CD4-positive, alpha-beta T cell treated with Interleukin-6 at 100 ng/mL for 8 hours (primary cell): ENCODE data around the gene MRM1.

Experiments used
- DNase-seq: peaks from one replicate; pipeline ENCODE4 v3.0.0-alpha.2; 2020; ENCODE audit warnings: mixed read lengths, low spot score

Gene MRM1

DNA sequence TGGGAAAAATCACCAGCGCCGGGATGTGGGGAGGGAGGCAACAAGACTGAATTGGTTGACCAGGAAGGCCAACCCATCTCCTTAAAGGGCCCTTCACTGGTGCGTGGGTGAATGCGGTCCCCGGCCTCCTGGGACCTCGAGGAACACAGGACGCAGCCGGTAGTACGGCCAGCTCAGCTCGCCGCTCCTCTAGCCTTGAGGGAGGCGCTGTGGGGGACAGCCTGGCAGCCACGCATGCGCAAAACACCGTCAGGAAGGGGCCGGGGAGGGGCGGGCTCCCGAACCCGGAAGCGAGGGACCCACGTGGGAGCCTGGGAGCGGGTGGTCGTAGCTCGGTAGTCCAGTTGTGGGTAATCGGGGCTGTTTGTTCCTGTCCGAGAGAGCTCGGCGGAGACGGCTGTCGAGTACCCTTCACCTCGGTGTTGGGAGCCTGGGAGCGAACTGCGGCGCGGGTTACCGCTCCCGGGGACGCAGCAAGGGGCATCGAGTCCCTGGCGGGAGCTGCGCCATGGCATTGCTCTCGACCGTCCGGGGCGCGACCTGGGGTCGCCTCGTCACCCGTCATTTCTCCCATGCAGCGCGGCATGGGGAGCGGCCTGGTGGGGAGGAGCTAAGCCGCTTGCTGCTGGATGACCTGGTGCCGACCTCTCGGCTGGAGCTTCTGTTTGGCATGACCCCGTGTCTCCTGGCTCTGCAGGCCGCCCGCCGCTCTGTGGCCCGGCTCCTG, at the start of gene MRM1:
MRM1 (plus strand) TSS at position 281 of the 727 bp plus-strand sequence; CDS start at position 509, 228 bp downstream.
- peak; percentile 90 for DNase-seq

DNA sequence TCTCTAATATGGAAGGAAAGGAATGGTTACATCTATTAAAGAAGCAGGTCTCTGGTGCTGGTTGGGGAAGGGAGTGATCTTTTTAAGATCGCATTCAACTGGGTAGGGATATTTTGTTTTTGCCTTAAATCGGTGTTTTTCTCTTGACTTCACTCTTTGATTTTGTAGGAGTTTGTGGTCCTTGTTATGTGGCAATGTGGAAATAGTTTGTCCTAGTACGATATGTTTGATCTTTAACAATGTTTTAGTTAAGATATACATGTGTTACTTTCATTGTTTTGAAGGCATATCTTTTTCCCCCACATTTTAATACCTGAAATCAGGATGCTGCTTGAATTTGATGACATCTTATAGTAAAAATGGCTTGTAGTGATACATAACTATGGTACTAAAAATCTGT, 47.9 kb upstream of the MRM1 start:
- no peak for DNase-seq

DNA sequence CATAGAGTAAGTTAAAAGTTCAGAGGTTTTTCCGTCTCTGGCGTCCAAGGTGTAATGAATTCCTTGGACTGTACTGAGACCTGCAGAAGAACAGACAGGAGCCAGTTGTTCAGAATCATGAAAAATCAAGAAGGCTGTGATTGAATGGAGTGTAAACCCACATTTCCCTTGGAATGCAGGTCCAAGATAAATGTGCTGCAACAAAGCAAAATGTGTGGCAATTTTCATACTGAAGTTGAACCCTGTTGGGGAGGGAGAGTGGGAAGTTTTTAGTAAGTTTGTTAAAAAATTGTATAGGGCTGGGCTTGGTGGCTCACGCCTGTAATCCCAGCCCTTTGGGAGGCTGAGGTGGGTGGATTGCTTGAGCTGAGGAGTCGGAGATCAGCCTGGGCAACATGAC, 35.3 kb upstream of the MRM1 start:
- no peak for DNase-seq

GRCh38 chr17:36575028-36575427, 26.4 kb upstream of the MRM1 start:
- DNase-seq = no peak

GRCh38 chr17:36576793-36577192, 24.6 kb upstream of the MRM1 start:
- no peak for DNase-seq

- DNase-seq = no peak
These were observed 22.7 kb upstream of the MRM1 start for GRCh38 chr17:36578671-36579070.

DNA sequence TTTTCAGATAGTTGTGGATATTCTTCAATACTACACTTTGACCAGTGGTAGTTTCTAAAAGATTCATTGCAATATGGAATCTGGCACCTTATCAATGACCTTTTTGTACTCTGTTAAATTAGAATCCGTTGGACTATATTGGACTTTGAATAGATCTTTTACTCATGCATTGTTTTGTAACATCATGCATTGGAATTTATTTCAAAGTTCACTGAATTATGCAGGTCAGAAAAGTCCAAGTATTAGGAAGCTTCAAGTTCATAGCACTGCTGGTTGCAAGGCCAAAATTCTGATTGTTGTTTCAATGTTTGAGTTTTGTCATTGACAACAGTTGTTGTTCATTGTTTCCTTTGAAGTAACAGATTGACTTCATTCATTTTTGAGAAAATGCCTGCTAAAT, 17.6 kb upstream of the MRM1 start:
- DNase-seq = no peak

DNA sequence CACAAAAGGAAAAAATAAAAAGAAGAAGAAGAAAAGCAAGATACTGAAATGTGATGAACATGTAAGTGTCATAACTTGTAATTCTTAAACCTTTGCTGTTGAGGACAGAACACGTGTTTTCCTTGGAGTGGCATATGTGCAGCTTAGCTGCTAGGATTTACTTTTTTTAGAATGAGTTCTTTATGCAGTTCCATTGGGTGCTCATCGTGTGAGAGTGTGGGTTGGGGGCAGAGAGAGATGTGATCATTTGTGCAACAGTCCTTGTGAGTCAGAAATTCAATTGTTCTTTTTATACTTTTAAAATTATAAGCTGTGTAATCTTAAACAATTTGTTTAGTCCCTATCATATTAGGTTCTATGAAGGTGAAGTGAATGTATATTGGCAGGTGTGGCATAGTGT, 15.2 kb upstream of the MRM1 start:
- DNase-seq = no peak

DNA sequence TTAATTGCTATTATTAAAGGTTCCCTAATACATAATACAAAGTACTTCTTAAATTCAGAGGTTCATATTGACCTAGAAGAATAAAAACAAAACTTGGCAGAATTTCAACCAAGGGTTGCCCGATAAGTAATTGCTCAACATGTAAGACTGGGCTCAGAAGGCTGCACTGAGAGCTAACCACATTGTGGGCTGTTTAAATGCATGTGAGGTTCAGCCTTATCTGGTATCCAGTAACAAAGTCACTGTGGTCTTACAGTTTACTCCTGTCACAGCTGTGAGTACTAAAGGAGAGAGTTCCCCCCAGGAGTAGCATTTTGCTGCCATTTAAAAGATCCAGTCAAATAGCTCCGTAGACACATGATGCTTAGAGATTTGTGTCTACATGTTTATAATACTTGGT, 11.3 kb upstream of the MRM1 start:
- no peak for DNase-seq

GRCh38 chr17:36591434-36592315, 9.7 kb upstream of the MRM1 start, which contains the start of gene DHRS11:
TSS of gene DHRS11 (plus strand) at chr17:36591879. CDS start at chr17:36592010, 131 bp downstream.
- DNase-seq = peak; percentile 64

DNA sequence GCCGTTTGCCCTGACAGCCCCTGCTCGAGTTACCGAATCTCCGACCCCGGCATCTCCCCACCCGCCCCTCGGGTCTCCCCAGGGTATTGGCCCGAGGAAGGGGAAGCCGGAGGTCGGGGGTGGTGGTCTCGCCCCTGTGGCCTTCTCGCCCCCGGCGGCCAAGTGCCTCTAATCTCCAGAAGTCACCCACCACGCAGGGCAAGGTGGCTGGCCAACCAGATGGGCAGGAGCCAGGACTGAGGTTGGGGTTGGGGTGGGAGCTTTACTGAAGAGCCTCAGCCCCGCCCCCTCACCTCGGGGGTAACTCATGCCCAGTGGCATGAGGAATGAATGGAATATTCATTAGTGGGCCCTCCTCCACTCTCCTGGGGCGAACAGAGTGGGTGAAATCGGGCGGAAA, 9.1 kb upstream of the MRM1 start:
- DNase-seq = no peak

DNA sequence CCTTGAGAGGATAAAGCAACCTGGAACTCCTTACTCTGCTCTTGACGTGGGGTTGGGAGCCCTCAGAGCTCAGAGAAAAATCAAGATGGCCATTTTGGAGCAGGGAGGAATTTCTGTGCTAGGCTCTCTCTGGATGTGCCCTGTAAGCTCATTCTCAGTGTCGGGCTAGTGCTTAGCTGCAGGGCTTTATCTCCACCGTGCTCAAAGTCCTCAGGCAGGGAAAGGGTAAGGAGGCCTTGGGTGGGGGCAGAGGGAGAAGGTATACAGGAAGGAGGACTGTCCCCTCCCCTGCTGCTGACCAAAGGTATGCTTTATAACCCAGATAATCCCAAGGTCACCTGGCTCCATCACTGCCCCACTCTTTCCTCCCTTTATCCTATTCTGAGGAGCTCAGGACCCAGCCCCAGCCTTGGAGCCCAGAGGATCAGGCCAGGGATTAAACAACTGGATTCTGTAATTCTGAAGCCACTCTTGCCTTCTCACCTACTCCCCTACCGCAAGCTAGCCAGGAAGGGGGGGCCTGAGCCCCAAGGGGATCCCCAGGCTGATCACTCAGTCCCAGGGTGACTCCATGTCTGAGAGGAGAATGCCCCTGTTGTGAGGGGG, 8.6 kb upstream of the MRM1 start:
- DNase-seq = no peak

- no peak for DNase-seq
These were observed 7.6 kb upstream of the MRM1 start for GRCh38 chr17:36593656-36594316.

GRCh38 chr17:36594626-36595401, 6.6 kb upstream of the MRM1 start:
- no peak for DNase-seq

- DNase-seq = no peak
These were observed 4.2 kb upstream of the MRM1 start for GRCh38 chr17:36597226-36597625.

- DNase-seq = no peak
These were observed 3.3 kb upstream of the MRM1 start for GRCh38 chr17:36597866-36598777.

GRCh38 chr17:36598951-36599401, 2.4 kb upstream of the MRM1 start:
- DNase-seq = no peak

DNA sequence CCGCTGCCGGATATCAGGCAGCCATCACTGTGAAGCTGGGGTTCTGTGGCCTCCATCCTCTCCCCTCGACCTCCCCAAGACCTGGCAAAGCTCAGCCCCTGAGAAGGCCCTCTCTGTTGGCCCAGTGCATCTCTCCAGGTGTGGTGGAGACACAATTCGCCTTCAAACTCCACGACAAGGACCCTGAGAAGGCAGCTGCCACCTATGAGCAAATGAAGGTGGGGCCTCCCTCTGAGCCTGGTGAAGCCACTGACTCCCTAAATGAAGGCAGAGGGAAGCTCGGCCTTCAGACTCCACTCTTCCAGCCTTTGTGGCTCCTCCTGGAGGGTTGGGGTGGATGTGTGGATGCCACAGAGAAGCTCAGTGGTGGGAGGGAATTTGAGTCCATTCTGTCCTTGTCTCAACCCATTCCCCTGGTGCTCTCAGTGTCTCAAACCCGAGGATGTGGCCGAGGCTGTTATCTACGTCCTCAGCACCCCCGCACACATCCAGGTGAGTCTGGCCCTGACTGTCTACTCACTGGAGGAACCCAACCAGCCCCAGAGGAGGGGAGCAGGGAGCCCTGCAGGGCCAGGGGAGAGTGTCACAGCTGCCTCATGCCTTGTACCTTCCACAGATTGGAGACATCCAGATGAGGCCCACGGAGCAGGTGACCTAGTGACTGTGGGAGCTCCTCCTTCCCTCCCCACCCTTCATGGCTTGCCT, 1.7 kb upstream of the MRM1 start:
- DNase-seq = no peak

DNA sequence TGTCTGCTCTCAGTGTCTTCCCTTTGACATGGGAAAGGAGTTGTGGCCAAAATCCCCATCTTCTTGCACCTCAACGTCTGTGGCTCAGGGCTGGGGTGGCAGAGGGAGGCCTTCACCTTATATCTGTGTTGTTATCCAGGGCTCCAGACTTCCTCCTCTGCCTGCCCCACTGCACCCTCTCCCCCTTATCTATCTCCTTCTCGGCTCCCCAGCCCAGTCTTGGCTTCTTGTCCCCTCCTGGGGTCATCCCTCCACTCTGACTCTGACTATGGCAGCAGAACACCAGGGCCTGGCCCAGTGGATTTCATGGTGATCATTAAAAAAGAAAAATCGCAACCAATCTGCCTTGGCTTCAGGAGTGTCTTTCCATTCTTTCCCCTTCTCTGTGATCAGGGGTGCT, 918 bp upstream of the MRM1 start:
- no peak for DNase-seq

DNA sequence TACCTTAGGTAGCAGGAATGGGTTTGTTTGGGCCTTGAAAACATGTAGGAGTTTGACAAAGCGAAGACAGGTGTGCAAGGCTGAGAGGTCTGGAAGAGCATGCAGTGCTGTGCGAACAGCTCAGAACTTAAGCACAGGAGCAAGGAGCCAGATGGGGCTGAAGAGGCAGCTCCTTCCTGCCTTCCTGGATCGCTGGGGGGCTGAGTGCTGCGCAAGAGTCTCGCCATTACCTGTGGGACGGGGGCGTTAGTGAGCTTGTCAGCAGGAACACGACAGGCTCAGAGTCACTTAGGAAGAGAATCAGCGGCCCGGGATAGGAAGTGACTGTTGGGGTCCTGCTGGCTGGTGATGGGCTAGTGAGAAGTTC, 464 bp upstream of the MRM1 start:
- DNase-seq = no peak
